ENCODE measurements around the gene SIAH3. TPM values are rescaled to one million over a fixed set of nuclear protein-coding genes. Genes with fewer than 3 reads are reported as not detected.

Gene SIAH3
- total RNA-seq, 2 donors from 2014 or later: not detected

GRCh38 chr13:45776748-45777147 is 74.8 kb downstream of the SIAH3 start:
- no peak overlapping the region for H3K4me3 ChIP-seq

GRCh38 chr13:45775401-45775963 is 76.1 kb downstream of the SIAH3 start:
- Histone ChIP-seq H3K27me3 (replicated peaks; ENCODE audit: insufficient read depth) (no peaks in the 10 kb centered on the region), H3K9me3 (no peaks in the 10 kb centered on the region), H3K4me3 (no peak overlapping the region), H3K4me1 (ENCODE audit: control insufficient read depth in 1 of 2, low read depth in 2 of 2) (no peaks in the 10 kb centered on the region), H3K27ac (no peak overlapping the region), H3K36me3 (no peaks in the 10 kb centered on the region)
- ATAC-seq (ENCODE audit: insufficient number of reproducible peaks, low FRiP score, low read depth) (no peak), DNase-seq (ENCODE audit: low spot score) (no peak)
- TF ChIP-seq, protein P1, sequence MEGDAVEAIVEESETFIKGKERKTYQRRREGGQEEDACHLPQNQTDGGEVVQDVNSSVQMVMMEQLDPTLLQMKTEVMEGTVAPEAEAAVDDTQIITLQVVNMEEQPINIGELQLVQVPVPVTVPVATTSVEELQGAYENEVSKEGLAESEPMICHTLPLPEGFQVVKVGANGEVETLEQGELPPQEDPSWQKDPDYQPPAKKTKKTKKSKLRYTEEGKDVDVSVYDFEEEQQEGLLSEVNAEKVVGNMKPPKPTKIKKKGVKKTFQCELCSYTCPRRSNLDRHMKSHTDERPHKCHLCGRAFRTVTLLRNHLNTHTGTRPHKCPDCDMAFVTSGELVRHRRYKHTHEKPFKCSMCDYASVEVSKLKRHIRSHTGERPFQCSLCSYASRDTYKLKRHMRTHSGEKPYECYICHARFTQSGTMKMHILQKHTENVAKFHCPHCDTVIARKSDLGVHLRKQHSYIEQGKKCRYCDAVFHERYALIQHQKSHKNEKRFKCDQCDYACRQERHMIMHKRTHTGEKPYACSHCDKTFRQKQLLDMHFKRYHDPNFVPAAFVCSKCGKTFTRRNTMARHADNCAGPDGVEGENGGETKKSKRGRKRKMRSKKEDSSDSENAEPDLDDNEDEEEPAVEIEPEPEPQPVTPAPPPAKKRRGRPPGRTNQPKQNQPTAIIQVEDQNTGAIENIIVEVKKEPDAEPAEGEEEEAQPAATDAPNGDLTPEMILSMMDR (IDR thresholded peaks at IDR 0.05): no peak

More at GRCh38 chr13:45776748-45777147, 74.8 kb downstream of the SIAH3 start:
- Histone ChIP-seq H3K4me1 (ENCODE audit: control insufficient read depth in 1 of 2, low read depth in 2 of 2) (peaks cover 6 to 10% of the 10 kb centered on the region in 2 donors), H3K36me3 (no peaks in the 10 kb centered on the region), H3K27me3 (replicated peaks; ENCODE audit: insufficient read depth) (no peaks in the 10 kb centered on the region), H3K9me3 (no peaks in the 10 kb centered on the region), H3K27ac (no peak overlapping the region)
- DNase-seq (ENCODE audit: low spot score) (no peak), ATAC-seq (ENCODE audit: insufficient number of reproducible peaks, low FRiP score, low read depth) (no peak)
- TF ChIP-seq, protein P1 (IDR thresholded peaks at IDR 0.05): no peak

DNA sequence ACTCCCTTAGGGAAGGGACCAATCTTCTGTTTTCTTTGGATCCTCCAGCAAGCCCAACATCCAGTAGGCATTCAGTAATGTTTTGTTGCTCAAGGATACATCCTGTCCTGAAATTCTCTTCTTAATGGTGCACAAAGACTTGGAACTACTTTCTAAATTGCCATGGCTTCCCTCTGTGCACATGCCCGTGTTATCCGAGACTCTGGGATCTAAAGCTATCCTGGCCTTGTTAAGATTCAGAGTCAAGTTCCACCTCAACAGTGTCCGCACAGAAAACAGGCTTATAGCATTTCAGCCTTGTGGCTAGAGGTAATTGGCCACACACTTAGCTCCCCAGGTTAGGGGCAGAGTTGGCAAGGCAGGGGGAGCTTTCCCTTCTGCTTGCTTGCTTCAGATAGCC is 77.6 kb downstream of the SIAH3 start:
- TF ChIP-seq, protein P1 (IDR thresholded peaks at IDR 0.05): no peak
- Histone ChIP-seq H3K27ac (no peak overlapping the region), H3K36me3 (no peaks in the 10 kb centered on the region)

DNA sequence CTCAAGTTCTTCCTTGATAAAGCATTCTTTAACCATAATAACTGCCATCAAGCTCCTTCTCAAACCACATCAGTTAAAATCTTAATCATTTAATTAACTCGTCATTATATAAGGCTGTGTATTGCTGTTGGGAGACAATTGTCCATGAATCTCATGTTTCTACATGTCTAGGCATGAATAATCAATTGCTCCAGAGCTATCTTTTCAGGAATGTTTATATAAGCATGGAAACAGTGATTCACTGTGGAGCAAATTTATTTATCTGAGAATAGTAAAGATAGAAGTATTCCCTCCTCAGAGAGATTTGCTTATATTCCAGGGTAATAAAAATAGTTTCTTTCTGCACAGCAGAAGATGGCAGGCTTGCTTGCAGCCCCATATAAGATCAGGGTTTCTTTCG is 78.3 kb downstream of the SIAH3 start:
- ATAC-seq (ENCODE audit: insufficient number of reproducible peaks, low FRiP score, low read depth): no peak
- TF ChIP-seq, protein P1 (IDR thresholded peaks at IDR 0.05): no peak

More for the DNA sequence above, 77.6 kb downstream of the SIAH3 start:
- ATAC-seq (ENCODE audit: insufficient number of reproducible peaks, low FRiP score, low read depth) (no peak), DNase-seq (ENCODE audit: low spot score) (no peak)
- no peak overlapping the region for H3K4me3 ChIP-seq
- no peaks in the 10 kb centered on the region for H3K27me3 ChIP-seq (replicated peaks; ENCODE audit: insufficient read depth)
- H3K9me3 ChIP-seq: no peaks in the 10 kb centered on the region
- H3K4me1 ChIP-seq (ENCODE audit: control insufficient read depth in 1 of 2, low read depth in 2 of 2): no peaks in the 10 kb centered on the region

DNA sequence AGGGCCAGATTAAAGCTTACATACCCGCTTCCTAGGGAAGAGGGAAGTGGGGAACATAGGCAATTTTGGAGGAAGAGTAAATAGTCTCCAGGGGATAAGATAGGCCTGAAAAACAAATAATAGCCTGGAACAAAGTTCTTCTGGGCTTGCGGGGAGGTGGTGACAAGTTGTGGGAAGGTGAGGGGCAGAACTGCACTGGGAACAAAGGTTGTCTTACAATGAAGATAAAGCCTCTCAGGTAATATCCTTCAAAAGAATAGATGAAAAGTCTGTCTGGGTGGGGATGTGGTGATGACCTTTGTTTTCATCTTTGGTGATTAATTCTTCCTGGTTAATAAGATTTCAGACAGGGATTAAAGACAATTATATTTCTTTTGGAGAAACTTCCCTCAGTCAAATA is 80.7 kb downstream of the SIAH3 start:
- H3K4me3 ChIP-seq: no peak overlapping the region
- no peaks in the 10 kb centered on the region for H3K27me3 ChIP-seq (replicated peaks; ENCODE audit: insufficient read depth)
- TF ChIP-seq, protein P1 (IDR thresholded peaks at IDR 0.05): no peak
- H3K27ac ChIP-seq: no peak overlapping the region
- no peaks in the 10 kb centered on the region for H3K9me3 ChIP-seq
- DNase-seq (ENCODE audit: low spot score) (no peak), ATAC-seq (ENCODE audit: insufficient number of reproducible peaks, low FRiP score, low read depth) (no peak)
- no peaks in the 10 kb centered on the region for H3K4me1 ChIP-seq (ENCODE audit: control insufficient read depth in 1 of 2, low read depth in 2 of 2)
- no peaks in the 10 kb centered on the region for H3K36me3 ChIP-seq

More for the DNA sequence above, 78.3 kb downstream of the SIAH3 start:
- Histone ChIP-seq H3K4me1 (ENCODE audit: control insufficient read depth in 1 of 2, low read depth in 2 of 2) (no peaks in the 10 kb centered on the region), H3K9me3 (no peaks in the 10 kb centered on the region), H3K4me3 (no peak overlapping the region), H3K27me3 (replicated peaks; ENCODE audit: insufficient read depth) (no peaks in the 10 kb centered on the region), H3K27ac (no peak overlapping the region), H3K36me3 (no peaks in the 10 kb centered on the region)
- DNase-seq (ENCODE audit: low spot score): no peak

Measured in thoracic aorta (tissue), 2 donors.